Stimulated activated CD4-positive, alpha-beta T cell treated with anti-CD3 and anti-CD28 coated beads, Interleukin-15, amount 100 ng/mL, for 1 hour (primary cell): ENCODE results near the gene LASP1.

ENCODE experiments used
- DNase-seq, 2 donors: peaks; one replicate each; pipeline ENCODE4 v3.0.0-alpha.2; 2020; ENCODE audit warnings: low read depth in 1 of 2, low spot score in 1 of 2

Gene LASP1

GRCh38 chr17:38885728-38886642 is 16.1 kb downstream of the LASP1 start:
- no peak for DNase-seq

GRCh38 chr17:38886643-38887010 is 16.8 kb downstream of the LASP1 start:
- no peak for DNase-seq

- DNase-seq = no peak
Measured at GRCh38 chr17:38888842-38889241, 19.0 kb downstream of the LASP1 start.

- DNase-seq = no peak
Measured at GRCh38 chr17:38889745-38890409, 20.0 kb downstream of the LASP1 start.

- no peak for DNase-seq
Measured at GRCh38 chr17:38890410-38890746, 20.5 kb downstream of the LASP1 start.

GRCh38 chr17:38891441-38891840 is 21.6 kb downstream of the LASP1 start:
- DNase-seq = no peak

GRCh38 chr17:38892083-38892482 is 22.2 kb downstream of the LASP1 start:
- no peak for DNase-seq

GRCh38 chr17:38892620-38893019 is 22.8 kb downstream of the LASP1 start:
- DNase-seq = no peak

GRCh38 chr17:38893113-38893512 is 23.3 kb downstream of the LASP1 start:
- DNase-seq = no peak

- no peak for DNase-seq
Measured at GRCh38 chr17:38893607-38894006, 23.7 kb downstream of the LASP1 start.

GRCh38 chr17:38894276-38894675 is 24.4 kb downstream of the LASP1 start:
- DNase-seq = no peak

- DNase-seq = no peak
Measured at GRCh38 chr17:38896346-38896954, 26.6 kb downstream of the LASP1 start.

GRCh38 chr17:38897176-38897575 is 27.3 kb downstream of the LASP1 start:
- no peak for DNase-seq

- no peak for DNase-seq
Measured at GRCh38 chr17:38897671-38898290, 27.9 kb downstream of the LASP1 start.

- DNase-seq = no peak
Measured at GRCh38 chr17:38898291-38898679, 28.4 kb downstream of the LASP1 start.

GRCh38 chr17:38898812-38899348 is 29.0 kb downstream of the LASP1 start:
- peak; percentile 60 to 74 for DNase-seq

- DNase-seq = no peak
Measured at GRCh38 chr17:38899421-38899820, 29.6 kb downstream of the LASP1 start.

GRCh38 chr17:38900978-38901656 is 31.3 kb downstream of the LASP1 start:
- no peak for DNase-seq

GRCh38 chr17:38903404-38903803 is 33.5 kb downstream of the LASP1 start:
- no peak for DNase-seq

- DNase-seq = no peak
Measured at GRCh38 chr17:38904892-38905291, 35.0 kb downstream of the LASP1 start.

GRCh38 chr17:38905375-38905774 is 35.5 kb downstream of the LASP1 start:
- DNase-seq = no peak
